SK-N-SH (cell line): ENCODE results near the gene LDB3.

Source experiments
- CTCF ChIP-seq: fragments of 200-600 bp; sonication (generic); IDR thresholded peaks from 2 replicates; pipeline ENCODE4 v1.6.1; 2017; ENCODE audit warnings: antibody characterized with exemption, mild to moderate bottlenecking, moderate library complexity
- EP300 ChIP-seq, 2 experiments: IDR thresholded peaks; 2 replicates each; pipeline versions ENCODE4 v1.4.0 to v1.6.1; 2012; ENCODE audit warnings: borderline replicate concordance in 1 of 2, low read depth in 1 of 2, low read length in 1 of 2
- EZH2phosphoT487 ChIP-seq: fragments of 200-600 bp; sonication (generic); IDR thresholded peaks from 2 replicates; pipeline ENCODE4 v1.6.1; 2017; ENCODE audit warnings: low read depth, mixed run types, mild to moderate bottlenecking, antibody characterized with exemption, moderate library complexity, borderline replicate concordance
- MXI1 ChIP-seq: IDR thresholded peaks from 2 replicates; pipeline ENCODE4 v1.6.1; 2012; ENCODE audit warnings: mild to moderate bottlenecking, low read depth, low read length, improper control_type of control experiment
- REST ChIP-seq: IDR thresholded peaks from 2 replicates; pipeline ENCODE4 v1.6.1; 2012; ENCODE audit warnings: mild to moderate bottlenecking, low read depth, low read length, moderate library complexity
- SIN3A ChIP-seq: IDR thresholded peaks from 2 replicates; pipeline ENCODE4 v1.6.1; 2012; ENCODE audit warnings: low read depth, mild to moderate bottlenecking, low read length, moderate library complexity, borderline replicate concordance

GRCh38 chr10:86775870-86776180 is 107.5 kb downstream of the LDB3 start:
- TF ChIP-seq EP300 (IDR thresholded peaks at IDR 0.05; ENCODE audit: borderline replicate concordance in 1 of 2, low read depth in 1 of 2, low read length in 1 of 2) (no peak), REST (no peak), MXI1 (no peak), CTCF (no peak), SIN3A (no peak), EZH2phosphoT487 (no peak)
